Measurements from ENCODE around the gene SPATA24. TPM values are rescaled to one million over a fixed set of nuclear protein-coding genes. Genes with fewer than 3 reads are reported as not detected.
"Not testable (repeated sequence)": the region's sequence is repeated elsewhere in the genome, so short reads cannot be mapped to it uniquely, and the experiment has no call there.

Gene SPATA24
- total RNA-seq, 1 donor from 2014 or later: 17.1 TPM

DNA sequence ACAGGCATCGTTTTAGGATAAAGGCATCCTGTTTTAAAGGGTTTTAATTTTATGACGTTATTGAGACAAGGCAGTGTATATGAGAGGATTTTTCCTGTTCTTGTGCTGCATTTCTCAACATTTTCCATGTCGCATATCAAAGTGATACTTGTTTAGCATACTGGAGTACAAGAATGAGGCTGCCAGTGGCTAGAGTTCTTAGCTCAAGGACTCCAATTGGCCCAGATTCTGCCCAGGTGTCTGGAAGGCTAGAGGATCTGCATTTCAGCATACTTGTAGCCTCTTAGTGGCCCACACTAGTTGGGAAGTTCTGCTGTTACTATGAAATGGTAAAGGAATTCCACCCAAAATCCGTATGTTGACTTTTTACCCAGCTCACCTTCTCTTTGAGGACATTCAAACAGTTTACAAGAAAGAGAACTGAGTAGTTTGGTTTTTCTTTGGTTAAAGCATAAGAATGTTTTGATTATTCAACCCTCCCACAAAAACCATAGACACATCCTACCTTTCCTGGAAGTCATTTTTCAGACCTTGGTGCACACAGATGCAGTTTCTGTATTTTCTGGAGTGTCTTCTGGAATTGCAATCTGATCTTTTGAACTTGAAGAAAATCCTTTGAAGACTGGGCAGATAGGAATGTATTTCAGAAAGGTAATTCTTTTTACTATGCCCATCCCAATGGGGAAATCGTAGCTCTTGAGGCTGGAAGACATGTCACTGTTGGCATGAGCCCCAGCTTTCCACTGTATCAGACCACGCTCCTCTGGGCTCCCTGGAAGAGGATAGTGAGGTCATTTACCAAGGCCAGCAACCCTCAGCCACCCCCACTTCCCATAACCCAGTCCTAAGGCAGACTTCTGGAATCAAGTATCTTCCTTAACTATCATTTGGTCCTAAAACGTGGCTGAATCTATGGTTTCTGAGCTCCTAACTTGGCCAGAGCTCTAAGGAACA is 32.1 kb downstream of the SPATA24 start:
- peak; percentile 46 for ATAC-seq (ENCODE audit: poor library complexity)
- intact Hi-C loops (cut with DNase I): no loop called here

GRCh38 chr5:139369181-139369580 is 34.7 kb downstream of the SPATA24 start:
- intact Hi-C loops (cut with DNase I): no loop called here
- ATAC-seq (ENCODE audit: poor library complexity) (no peak), DNase-seq (no peak)

More for the DNA sequence above, 32.1 kb downstream of the SPATA24 start:
- DNase-seq: no peak

GRCh38 chr5:139368613-139369012 is 35.3 kb downstream of the SPATA24 start:
- intact Hi-C loops (cut with DNase I): no loop called here
- ATAC-seq (ENCODE audit: poor library complexity) (peak; percentile 32), DNase-seq (no peak)

DNA sequence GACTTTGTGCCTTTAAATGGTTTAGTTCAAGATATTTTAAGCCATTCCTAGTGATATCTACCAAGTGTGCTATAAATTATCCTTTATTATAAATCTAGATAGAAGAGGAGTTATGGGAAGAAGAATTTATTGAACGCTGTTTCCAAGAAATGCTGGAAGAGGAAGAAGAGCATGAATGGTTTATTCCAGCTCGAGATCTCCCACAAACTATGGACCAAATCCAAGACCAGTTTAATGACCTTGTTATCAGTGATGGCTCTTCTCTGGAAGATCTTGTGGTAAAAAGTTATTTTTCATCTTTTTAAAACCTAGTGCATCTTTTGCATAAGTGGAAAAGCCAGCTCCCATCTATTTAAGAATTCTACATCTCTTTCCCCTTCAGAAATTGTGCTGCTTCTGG is 39.4 kb downstream of the SPATA24 start:
- DNase-seq (no peak), ATAC-seq (ENCODE audit: poor library complexity) (no peak)
- intact Hi-C loops (cut with DNase I): no loop called here

DNA sequence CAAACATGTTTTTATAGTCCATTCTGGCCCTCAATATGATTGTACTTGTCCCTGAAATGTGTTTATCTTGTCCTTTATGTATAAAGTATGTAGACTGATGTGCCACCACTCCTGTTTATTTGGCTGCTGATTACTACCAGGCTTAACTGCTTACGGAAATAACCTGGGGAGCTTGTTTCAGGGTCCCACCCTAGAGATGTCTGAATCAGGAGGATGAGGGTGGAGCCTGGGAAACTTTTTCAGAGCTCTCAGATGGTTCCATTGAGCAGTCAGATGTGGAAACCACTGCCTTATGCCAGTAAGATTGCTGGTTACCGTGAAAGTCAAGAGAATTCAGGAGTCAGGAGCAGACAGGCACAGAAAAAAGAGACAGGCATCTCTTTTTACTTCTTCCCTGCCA is 40.0 kb downstream of the SPATA24 start:
- ATAC-seq (ENCODE audit: poor library complexity) (no peak), DNase-seq (no peak)
- intact Hi-C loops (cut with DNase I): no loop called here

DNA sequence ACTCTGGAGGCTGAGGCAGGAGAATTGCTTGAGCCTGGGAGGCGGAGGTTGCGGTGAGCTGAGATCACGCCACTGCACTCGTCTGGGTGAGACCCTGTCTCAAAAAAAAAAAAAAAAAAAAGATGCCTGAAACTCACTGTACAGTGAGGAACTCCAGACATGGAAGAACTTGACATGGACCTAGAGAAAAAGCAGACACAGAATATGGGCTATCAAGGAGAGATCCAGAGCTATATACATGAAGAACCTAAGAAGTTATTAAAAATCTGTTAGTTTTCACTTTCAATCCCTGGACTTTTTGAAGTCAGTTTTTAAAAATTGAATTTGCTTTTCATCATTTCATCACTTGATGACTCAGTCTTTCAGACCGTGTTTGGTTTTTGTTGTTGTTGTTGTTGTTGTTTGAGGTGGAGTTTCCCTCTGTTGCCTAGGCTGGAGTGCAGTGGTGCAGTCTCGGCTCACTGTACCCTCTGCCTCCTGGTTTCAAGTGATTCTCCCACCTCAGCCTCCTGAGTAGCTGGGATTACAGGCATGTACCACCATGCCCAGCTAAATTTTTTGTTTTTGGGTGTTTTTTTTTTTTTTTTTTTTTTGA is 42.0 kb downstream of the SPATA24 start:
- no peak for ATAC-seq (ENCODE audit: poor library complexity)
- no peak for DNase-seq
- intact Hi-C loops (cut with DNase I): no loop called here

- intact Hi-C loops (cut with DNase I): no loop called here
- DNase-seq (no peak), ATAC-seq (ENCODE audit: poor library complexity) (no peak)
Measured at GRCh38 chr5:139360384-139360783, 43.5 kb downstream of the SPATA24 start.

- intact Hi-C loops (cut with DNase I): no loop called here
- ATAC-seq (ENCODE audit: poor library complexity): no peak
- no peak for DNase-seq
Measured at GRCh38 chr5:139358064-139358463, 45.8 kb downstream of the SPATA24 start.

DNA sequence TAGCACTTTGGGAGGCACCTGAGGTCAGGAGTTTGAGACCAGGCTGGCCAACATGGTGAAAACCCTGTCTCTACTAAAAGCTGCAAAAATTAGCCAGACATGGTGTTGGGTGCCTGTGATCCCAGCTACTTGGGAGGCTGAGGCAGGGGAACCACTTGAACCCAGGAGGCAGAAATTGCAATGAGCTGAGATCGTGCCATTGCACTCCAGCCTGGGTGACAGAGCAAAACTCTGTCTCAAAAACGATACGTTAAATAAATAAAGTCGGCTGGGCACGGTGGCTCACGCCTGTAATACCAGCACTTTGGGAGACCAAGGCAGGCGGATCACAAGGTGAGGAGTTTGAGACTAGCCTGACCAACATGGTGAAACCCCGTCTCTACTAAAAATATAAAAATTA is 48.0 kb downstream of the SPATA24 start:
- ATAC-seq (ENCODE audit: poor library complexity); intact Hi-C loops (cut with DNase I); DNase-seq: not testable (repeated sequence)

DNA sequence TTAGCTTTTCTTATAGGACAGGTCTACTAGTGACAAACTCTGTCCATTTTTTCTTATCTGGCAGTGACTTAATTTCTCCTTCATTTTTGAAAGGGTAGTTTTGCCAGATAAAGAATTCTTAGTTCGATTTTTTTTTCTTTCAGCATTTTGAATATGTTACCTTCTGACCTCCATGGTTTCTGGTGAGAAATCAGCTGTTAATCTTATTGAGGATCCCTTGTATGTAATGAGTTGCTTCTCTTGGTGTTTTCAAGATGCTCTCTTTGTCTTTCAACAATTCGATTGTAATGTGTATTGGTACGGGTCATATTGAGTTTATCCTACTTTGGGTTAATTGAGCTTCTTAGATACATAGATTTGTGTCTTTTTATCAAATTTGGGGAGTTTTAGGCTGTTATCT is 49.7 kb downstream of the SPATA24 start:
- DNase-seq (no peak), ATAC-seq (ENCODE audit: poor library complexity) (no peak)
- intact Hi-C loops (cut with DNase I): no loop called here

DNA sequence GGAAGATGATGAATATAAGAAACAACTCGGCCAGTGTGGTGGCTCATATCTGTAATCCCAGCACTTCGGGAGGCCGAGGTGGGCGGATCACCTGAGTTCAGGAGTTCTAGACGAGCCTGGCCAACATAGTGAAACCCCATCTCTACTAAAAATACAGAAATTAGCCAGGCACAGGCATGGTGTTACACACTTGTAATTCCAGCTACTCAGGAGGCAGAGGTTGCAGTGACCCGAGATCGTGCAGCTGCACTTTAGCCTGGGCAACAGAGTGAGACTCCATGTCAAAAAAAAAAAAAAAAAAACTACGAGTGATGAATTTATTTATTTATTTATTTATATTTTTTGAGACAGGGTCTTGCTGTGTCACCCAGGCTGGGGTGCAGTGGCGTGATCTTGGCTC is 56.0 kb downstream of the SPATA24 start:
- ATAC-seq (ENCODE audit: poor library complexity): not testable (repeated sequence)

More for the DNA sequence above, 56.0 kb downstream of the SPATA24 start:
- intact Hi-C loops (cut with DNase I): loop anchor here (10.0 kb wide), 1 partner anchor 53 kb away; the partner anchor contains the start of gene MATR3
- not testable (repeated sequence) for DNase-seq

Other genes starting within 250 kb of the SPATA24 start
- gene SIL1, start 205.7 kb downstream of the SPATA24 start, total RNA-seq: 42.1 TPM
- 111 TPM for gene MATR3, start 110.3 kb downstream of the SPATA24 start, total RNA-seq
- 142 TPM for gene PAIP2, start 62.2 kb downstream of the SPATA24 start, total RNA-seq
- gene SLC23A1, start 20.8 kb downstream of the SPATA24 start, total RNA-seq: not detected
- gene MZB1, start 14.2 kb downstream of the SPATA24 start, total RNA-seq: 0.70 TPM
- gene PROB1, start 9.0 kb downstream of the SPATA24 start, total RNA-seq: 50.3 TPM
- gene DNAJC18, start 35.4 kb upstream of the SPATA24 start, total RNA-seq: 11.5 TPM
- gene ECSCR, start 58.7 kb upstream of the SPATA24 start, total RNA-seq: 18.0 TPM
- gene SMIM33, start 66.9 kb upstream of the SPATA24 start, total RNA-seq: not detected
- gene STING1, start 78.7 kb upstream of the SPATA24 start, total RNA-seq: 39.0 TPM
- 114 TPM for gene UBE2D2, start 157.2 kb upstream of the SPATA24 start, total RNA-seq
- 67.3 TPM for gene CXXC5, start 244.3 kb upstream of the SPATA24 start, total RNA-seq